IgD-negative memory B cell (primary cell): ENCODE results near the gene EXO1. TPM values are rescaled to one million over a fixed set of nuclear protein-coding genes. Genes with fewer than 3 reads are reported as not detected.

Source experiments
- H3K27ac Mint-ChIP-seq, 3 donors: one replicate each; pipeline ENCODE4 v1.8.0; 2020 to 2022; ENCODE audit warnings: mild to moderate bottlenecking in 3 of 3, mixed read lengths in 3 of 3, moderate library complexity in 1 of 3
- H3K27me3 Mint-ChIP-seq: one replicate; pipeline ENCODE4 v1.8.0; 2021; ENCODE audit warnings: mixed read lengths
- H3K36me3 Mint-ChIP-seq: one replicate; pipeline ENCODE4 v1.8.0; 2020; ENCODE audit warnings: mild to moderate bottlenecking, mixed read lengths
- H3K4me1 Mint-ChIP-seq, 3 donors: one replicate each; pipeline ENCODE4 v1.8.0; 2020 to 2022; ENCODE audit warnings: mixed read lengths in 3 of 3, mild to moderate bottlenecking in 1 of 3
- H3K4me3 Mint-ChIP-seq, 4 donors: one replicate each; pipeline ENCODE4 v1.8.0; 2020 to 2022; ENCODE audit warnings: mild to moderate bottlenecking in 4 of 4, mixed read lengths in 4 of 4, moderate library complexity in 3 of 4
- H3K9me3 Mint-ChIP-seq, 3 donors: one replicate each; pipeline ENCODE4 v1.8.0; 2020 to 2021; ENCODE audit warnings: mixed read lengths in 3 of 3, mild to moderate bottlenecking in 1 of 3
- polyA plus RNA-seq: library from polyadenylated mRNA; unstranded; fragments of 300-500 nt; fragmentation: Illumina TruSeq; gene quantifications from one replicate; pipeline ENCODE4 v1.2.3, GENCODE V29; 2021

EXO1 gene
- polyA plus RNA-seq, 1 donor from 2014 or later, result 0.29 TPM

DNA sequence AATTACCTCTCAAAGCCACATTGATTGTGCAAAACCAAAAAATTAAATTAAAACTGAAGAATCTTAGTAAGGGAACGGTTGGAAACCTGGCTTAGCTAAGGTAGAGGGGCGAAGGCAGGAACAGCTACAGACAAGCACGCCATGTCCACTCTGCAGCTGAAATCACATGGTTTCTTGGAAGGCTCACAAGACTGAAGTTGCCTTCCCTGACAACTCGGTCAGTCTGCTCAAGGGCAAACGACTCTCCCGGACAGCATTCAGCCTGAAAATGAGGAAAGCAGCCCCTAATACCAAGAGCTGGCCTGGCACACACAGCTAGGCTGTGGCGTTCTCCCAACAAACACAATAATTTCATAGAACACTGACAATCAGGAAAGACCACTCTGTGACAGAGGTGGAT, 86.9 kb downstream of the EXO1 start:
- H3K4me1 Mint-ChIP-seq, result peaks cover 0 to 1% (median 0%) of the 10 kb centered on the region in 3 donors
- H3K27me3 Mint-ChIP-seq, result peaks cover 7% of the 10 kb centered on the region
- H3K27ac Mint-ChIP-seq, result no peak overlapping the region
- H3K4me3 Mint-ChIP-seq, result no peak overlapping the region
- peaks cover 0 to 5% (median 4%) of the 10 kb centered on the region in 3 donors for H3K9me3 Mint-ChIP-seq
- H3K36me3 Mint-ChIP-seq, result peaks cover 2% of the 10 kb centered on the region

Other genes with a start within 250 kb of the EXO1 start
- gene CHML, start 207.8 kb upstream of the EXO1 start, polyA plus RNA-seq, result 5.3 TPM
- gene OPN3, start 207.8 kb upstream of the EXO1 start, polyA plus RNA-seq, result 76.7 TPM
- 0.90 TPM for gene WDR64, start 195.9 kb upstream of the EXO1 start, polyA plus RNA-seq
- gene BECN2, start 109.6 kb downstream of the EXO1 start, polyA plus RNA-seq, result not detected
- not detected for gene MAP1LC3C, start 150.9 kb downstream of the EXO1 start, polyA plus RNA-seq